Loucy (cell line): ENCODE results near the gene APBB2.

Experiments
- CTCF ChIP-seq: fragments of 200-600 bp; sonication (generic); conservative IDR thresholded peaks from 2 replicates; pipeline ENCODE4 v1.5.1; 2014; ENCODE audit warnings: mild to moderate bottlenecking, antibody characterized with exemption, low read length
- EZH2phosphoT487 ChIP-seq: fragments of 200-600 bp; IDR thresholded peaks from 2 replicates; pipeline ENCODE4 v1.6.1; 2018; ENCODE audit warnings: antibody characterized with exemption, mild to moderate bottlenecking, moderate library complexity, borderline replicate concordance

DNA sequence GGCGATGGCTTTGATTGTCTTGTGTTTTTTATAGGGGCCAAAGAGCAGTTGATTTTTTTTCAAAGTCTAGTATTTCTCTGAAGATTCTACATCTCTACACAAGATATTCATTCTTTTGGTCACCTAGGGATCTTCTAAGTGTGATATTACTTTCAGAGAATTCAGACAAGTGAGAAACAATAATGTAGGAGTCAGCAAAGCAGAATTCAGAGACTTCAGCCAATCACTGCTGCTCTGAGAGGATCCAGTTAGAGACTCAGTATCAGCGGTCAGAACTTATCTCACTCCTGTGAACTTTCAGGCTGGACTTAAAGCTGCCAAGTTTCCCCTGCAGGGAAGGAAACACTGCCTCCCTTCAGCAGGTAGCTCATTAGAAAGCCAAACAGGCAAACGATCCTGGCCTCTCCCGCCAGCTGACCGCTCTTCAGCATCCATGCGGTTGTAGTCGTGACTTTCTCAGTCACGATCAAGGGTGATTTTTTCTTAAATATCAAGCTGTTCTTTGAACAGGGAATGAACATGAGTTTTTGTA lies 405.4 kb downstream of the APBB2 start:
- TF ChIP-seq CTCF, result no peak
- TF ChIP-seq EZH2phosphoT487, result no peak
